ENCODE measurements around the gene ZBTB16. TPM values are rescaled to one million over a fixed set of nuclear protein-coding genes. Genes with fewer than 3 reads are reported as not detected.
A peak's percentile ranks its signal among the peaks of the same experiment; 100 is the strongest.

The ZBTB16 gene
- total and polyA plus RNA-seq, 2 experiments from 2014 or later, result 0.29 to 1.4 TPM

GRCh38 chr11:114090976-114091375 is 31.5 kb downstream of the ZBTB16 start (continued):
- TF ChIP-seq ZNF462 (CRISPR knock-in tag; IDR thresholded peaks at IDR 0.05) (no peak), JUNB (IDR thresholded peaks at IDR 0.05; ENCODE audit: unreplicated experiment) (no peak), CREB1 (CRISPR knock-in tag; IDR thresholded peaks at IDR 0.05; ENCODE audit: low read depth) (no peak), POLR2AphosphoS5 (IDR thresholded peaks at IDR 0.05; ENCODE audit: low read depth) (no peak)

GRCh38 chr11:114091516-114092397 is 32.2 kb downstream of the ZBTB16 start:
- no peaks in the 10 kb centered on the region for H3K9me2 ChIP-seq (ENCODE audit: insufficient read depth)
- no peaks in the 10 kb centered on the region for H4K20me1 ChIP-seq (replicated peaks; ENCODE audit: insufficient read depth)
- ATAC-seq (peak; percentile 78), DNase-seq (ENCODE audit: low spot score) (no peak)
- Mint-ChIP-seq H3K27ac (peak overlapping the region; percentile 90; the same call in 1 of the 2 replicates), H3K4me3 (no peak overlapping the region), H3K9me3 (no peaks in the 10 kb centered on the region), H3K27me3 (ENCODE audit: insufficient read depth, low read depth, poor library complexity) (peaks cover 9% of the 10 kb centered on the region), H3K4me1 (peaks cover 18% of the 10 kb centered on the region), H3K36me3 (ENCODE audit: low read depth) (no peaks in the 10 kb centered on the region)
- no peaks in the 10 kb centered on the region for H3F3A ChIP-seq (replicated peaks; ENCODE audit: low read depth)
- no peak overlapping the region for H3K27ac ChIP-seq (ENCODE audit: low read depth)
- H3K4me2 ChIP-seq, result no peak overlapping the region
- no peaks in the 10 kb centered on the region for H3K4me1 ChIP-seq (ENCODE audit: insufficient read depth)
- H3K4me3 ChIP-seq, result no peak overlapping the region
- H3K36me3 ChIP-seq (ENCODE audit: insufficient read depth), result no peaks in the 10 kb centered on the region
- H3K27me3 ChIP-seq (ENCODE audit: insufficient read depth), result no peaks in the 10 kb centered on the region
- no peaks in the 10 kb centered on the region for H3K79me2 ChIP-seq (replicated peaks; ENCODE audit: insufficient read depth)
- peak overlapping the region; percentile 98 for H2AFZ ChIP-seq
- no peak for TF ChIP-seq ZNF114 (CRISPR knock-in tag; IDR thresholded peaks at IDR 0.05)
- TF ChIP-seq CREB1 (CRISPR knock-in tag; IDR thresholded peaks at IDR 0.05; ENCODE audit: low read depth), result no peak
- TF ChIP-seq CTCF (conservative IDR thresholded peaks at IDR 0.05; ENCODE audit: low read depth in 2 of 2), result no peak
- no peak for TF ChIP-seq REST (IDR thresholded peaks at IDR 0.05; ENCODE audit: unreplicated experiment)
- TF ChIP-seq POLR2AphosphoS5 (IDR thresholded peaks at IDR 0.05; ENCODE audit: low read depth), result no peak

All from GM23338 (cell line).